Spleen (tissue), 11 donors: ENCODE measurements around the gene DHRS4. TPM values are rescaled to one million over a fixed set of nuclear protein-coding genes. Genes with fewer than 3 reads are reported as not detected.
"Not testable (repeated sequence)": the region's sequence is repeated elsewhere in the genome, so short reads cannot be mapped to it uniquely, and the experiment has no call there.

Experiments
- DNase-seq: peaks from one replicate; pipeline ENCODE4 v3.0.0-alpha.2; 2020
- H3K27ac ChIP-seq, 8 donors: fragments of 200-600 bp; sonication (generic) in 7 of 8; 1 replicate in 4 of 8; 2 replicates in 4 of 8; pipeline versions ENCODE4 v1.5.0 to v1.8.0; 2016 to 2021; ENCODE audit warnings: inconsistent platforms in 4 of 8, mild to moderate bottlenecking in 4 of 8, moderate library complexity in 1 of 8
- H3K27me3 ChIP-seq, 7 donors: fragments of 200-600 bp; sonication (generic) in 6 of 7; replicated peaks in 1 of 7; 1 replicate in 4 of 7; 2 replicates in 3 of 7; pipeline versions ENCODE4 v1.5.0 to v1.8.0; 2016 to 2021; ENCODE audit warnings: inconsistent platforms in 3 of 7, mild to moderate bottlenecking in 1 of 7
- H3K36me3 ChIP-seq, 6 donors: fragments of 200-600 bp; sonication (generic) in 5 of 6; 1 replicate in 4 of 6; 2 replicates in 2 of 6; pipeline versions ENCODE4 v1.5.0 to v1.8.0; 2016 to 2021; ENCODE audit warnings: inconsistent platforms in 2 of 6
- H3K4me1 ChIP-seq, 6 donors: fragments of 200-600 bp; sonication (generic) in 5 of 6; 1 replicate in 3 of 6; 2 replicates in 3 of 6; pipeline versions ENCODE4 v1.5.0 to v1.8.0; 2016 to 2021; ENCODE audit warnings: inconsistent platforms in 3 of 6
- H3K4me3 ChIP-seq, 8 donors: fragments of 200-600 bp; sonication (generic) in 7 of 8; 1 replicate in 4 of 8; 2 replicates in 4 of 8; pipeline versions ENCODE4 v1.5.0 to v1.8.0; 2016 to 2021; ENCODE audit warnings: inconsistent platforms in 4 of 8, mild to moderate bottlenecking in 4 of 8, moderate library complexity in 2 of 8
- H3K9me3 ChIP-seq, 8 donors: fragments of 200-600 bp; sonication (generic) in 7 of 8; 1 replicate in 4 of 8; 2 replicates in 4 of 8; pipeline versions ENCODE4 v1.5.0 to v1.8.0; 2016 to 2021; ENCODE audit warnings: inconsistent platforms in 4 of 8
- CTCF ChIP-seq, 11 experiments: fragments of 200-600 bp in 7 of 11; fragments of 450-650 bp in 4 of 11; sonication (generic) in 4 of 11; IDR thresholded peaks in 8 of 11; conservative IDR thresholded peaks in 3 of 11; 1 replicate in 7 of 11; 2 replicates in 4 of 11; pipeline versions ENCODE4 v1.4.0 to v1.8.0; 2016 to 2021; ENCODE audit warnings: antibody characterized with exemption in 11 of 11, inconsistent platforms in 4 of 11, mild to moderate bottlenecking in 1 of 11
- POLR2A ChIP-seq, 3 donors: fragments of 450-650 bp; IDR thresholded peaks; one replicate each; pipeline ENCODE4 v1.5.1; 2017; ENCODE audit warnings: antibody characterized with exemption in 3 of 3, mild to moderate bottlenecking in 1 of 3
- POLR2AphosphoS5 ChIP-seq, 3 donors: sonication (generic); formaldehyde crosslinking; IDR thresholded peaks; one replicate each; pipeline ENCODE4 v1.5.1; 2017; ENCODE audit warnings: antibody characterized with exemption in 3 of 3
- WGBS, 5 donors: extraction: QIAGEN DNeasy Blood & Tissue Kit in 3 of 5; methylation state at CpG; one replicate each; pipeline versions ENCODE4 v1.1.5 to v1.1.7; 2013 to 2018; 5-methylcytosine and 5-hydroxymethylcytosine counted together
- intact Hi-C: fragments of 100-400 bp; cut with DNase I; formaldehyde crosslinking; loops from one replicate; pipeline ENCODE4 v1.15.0; 2023; ENCODE audit warnings: low total_unique reads
- polyA plus RNA-seq, 3 donors: library from polyadenylated mRNA; stranded (reverse); fragments of 200-250 nt; gene quantifications; one replicate each; pipeline ENCODE4 v1.2.1, GENCODE V29; 2013
- total RNA-seq, 7 donors: library from RNA; depleted of rRNA in 3 of 7; stranded (reverse); fragments of >200 nt in 3 of 7; fragmentation: NEBNext Ultra II Directional in 4 of 7; extraction: Animal tissue kit (Norgen Biotek cat#: 25700) in 4 of 7; gene quantifications; one replicate each; pipeline versions ENCODE4 v1.1.0 to v1.2.1, GENCODE V29; 2016 to 2021
- donor health status: healthy with polysubstance abuse.
- donor health status: DM: no; HTN: no; CAD: no; lungs with moderate emphysema.
- donor health status: DM: no; HTN: no; CAD: no.
- donor health status: Bipolar disorder and iron deficiency.
- donor health status: healthy.
- donor health status: DM: no; HTN: no; CAD: no.
- donor health status: DM: yes; HTN: yes; CAD: no.

Gene DHRS4
- total and polyA plus RNA-seq, 10 donors, result 15.5 to 59.9 (median 27.0) TPM

DNA sequence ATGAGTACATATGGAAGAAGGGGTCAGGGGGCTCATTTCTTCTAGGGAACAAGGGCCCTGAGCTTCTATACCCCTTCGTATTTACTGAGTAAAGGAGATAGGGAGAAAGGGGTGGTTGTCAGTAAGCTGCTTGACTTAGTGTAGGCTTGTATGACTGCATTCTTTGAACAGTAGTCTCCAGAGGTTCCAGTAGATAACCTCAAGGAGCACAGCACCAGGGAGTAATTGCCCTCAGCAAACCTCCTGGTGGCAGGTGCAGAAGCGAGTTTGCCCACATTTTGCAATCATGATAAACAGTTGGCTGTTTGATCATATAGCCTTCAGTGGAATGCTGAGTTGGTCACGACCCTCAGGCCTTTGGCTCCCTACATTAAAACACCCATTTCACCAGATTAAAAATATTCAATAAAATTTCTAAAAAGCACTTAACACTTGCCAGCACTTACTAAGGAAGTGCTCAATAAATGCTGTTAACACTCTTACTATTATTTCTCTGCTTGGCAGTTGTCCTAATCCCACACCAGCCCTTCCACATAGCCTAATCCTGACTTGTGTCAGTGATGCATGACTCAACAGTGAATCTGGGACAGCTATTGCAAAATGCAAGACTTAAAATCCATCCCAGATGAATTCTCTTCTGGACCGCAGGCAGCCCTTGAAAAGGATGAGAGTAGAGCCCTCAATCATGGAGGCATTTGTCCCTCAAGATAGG lies 31.5 kb downstream of the DHRS4 start:
- no peak overlapping the region for H3K27ac ChIP-seq
- H3K27me3 ChIP-seq, result no peaks in the 10 kb centered on the region
- H3K4me3 ChIP-seq, result no peak overlapping the region
- peaks cover 0 to 6% (median 0%) of the 10 kb centered on the region in 6 donors for H3K36me3 ChIP-seq
- intact Hi-C loops, result no loop called here
- TF ChIP-seq POLR2A (IDR thresholded peaks at IDR 0.05) (no peak), CTCF (IDR thresholded peaks at IDR 0.05 in 8 of 11, conservative IDR thresholded peaks at IDR 0.05 in 3 of 11) (no peak), POLR2AphosphoS5 (IDR thresholded peaks at IDR 0.05) (no peak)
- H3K4me1 ChIP-seq, result peaks cover 7 to 20% (median 13%) of the 10 kb centered on the region in 6 donors
- DNase-seq, result no peak
- 74 to 86% (median 79%) methylated on average over 4 of the region's 4 CpGs for WGBS, 5 donors
- H3K9me3 ChIP-seq, result no peaks in the 10 kb centered on the region

DNA sequence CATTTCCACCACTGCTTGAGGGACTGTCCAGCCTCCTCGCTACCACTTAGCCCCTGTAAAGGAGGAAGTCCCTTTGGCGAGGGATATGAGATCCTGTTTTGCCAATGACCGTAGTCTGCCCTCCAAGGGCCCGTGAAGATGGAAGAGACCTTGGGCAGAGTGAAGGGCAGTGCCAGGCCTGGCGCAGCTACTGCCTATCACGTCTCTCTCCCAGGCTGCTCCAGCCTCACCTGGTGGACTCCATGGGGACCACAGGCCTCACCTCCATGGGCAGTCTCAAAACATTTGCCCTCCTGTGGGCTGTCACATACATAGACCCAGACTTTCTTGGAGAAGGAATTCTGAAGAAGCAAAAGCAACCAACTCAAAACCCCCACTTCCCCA lies 34.6 kb downstream of the DHRS4 start:
- peak overlapping the region in 4 of 8 donors; percentile 24 to 74 (median 50) for H3K4me3 ChIP-seq
- WGBS, 5 donors, result 29 to 65% (median 46%) methylated on average over 5 to 6 of the region's 6 CpGs; no CpG with 5 or more reads in 1 of the 5 donors
- H3K36me3 ChIP-seq, H3K27me3 ChIP-seq, DNase-seq, intact Hi-C loops, H3K9me3 ChIP-seq: not testable (repeated sequence)
- H3K27ac ChIP-seq, result peak overlapping the region in 7 of 8 donors; percentile 28 to 80 (median 61)
- peaks cover 7 to 21% (median 13%) of the 10 kb centered on the region in 6 donors for H3K4me1 ChIP-seq

DNA sequence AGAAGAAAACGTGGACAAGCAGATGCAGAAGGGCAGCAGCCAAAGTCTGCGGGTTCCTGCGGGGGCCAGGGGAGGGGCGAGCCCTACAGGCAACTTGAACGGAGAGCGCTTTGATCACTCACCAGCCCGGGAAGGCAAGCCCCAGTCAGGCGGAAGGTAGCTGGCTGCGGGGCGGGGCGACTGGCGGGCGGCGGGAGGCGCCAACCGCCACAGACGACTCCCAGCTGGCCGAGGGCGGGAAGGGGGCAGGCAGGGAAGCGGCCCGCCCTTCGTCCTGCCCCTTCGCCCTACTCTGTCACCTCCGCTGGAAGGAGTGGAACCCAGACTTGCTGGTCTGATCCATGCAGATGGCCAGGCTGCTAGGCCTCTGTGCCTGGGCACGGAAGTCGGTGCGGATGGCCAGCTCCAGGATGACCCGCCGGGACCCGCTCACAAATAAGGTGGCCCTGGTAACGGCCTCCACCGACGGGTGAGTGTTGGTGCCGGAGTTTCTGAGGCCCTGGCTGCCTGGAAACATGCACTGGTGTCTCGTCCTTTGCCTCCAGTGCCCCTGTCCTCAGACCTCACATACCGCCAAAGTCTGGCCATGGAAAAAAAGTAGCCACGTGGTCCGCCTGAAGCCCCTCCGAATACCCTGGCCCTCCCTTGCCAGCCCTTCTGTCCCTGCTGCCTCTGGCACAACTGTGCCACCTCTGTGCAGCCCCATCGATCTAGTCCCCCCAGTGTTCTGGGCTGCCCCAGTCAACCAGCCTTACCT lies 35.2 kb downstream of the DHRS4 start, which contains the start of gene DHRS4L2:
Gene DHRS4L2 (plus strand): TSS at position 323 of the 757 bp plus-strand sequence. CDS start 19 bp downstream, at position 342.
- intact Hi-C loops, result not testable (repeated sequence)

GRCh38 chr14:23989734-23990445 lies 36.3 kb downstream of the DHRS4 start:
- H3K36me3 ChIP-seq, H3K9me3 ChIP-seq, intact Hi-C loops, H3K4me3 ChIP-seq, H3K27me3 ChIP-seq: not testable (repeated sequence)
- H3K27ac ChIP-seq, result peak overlapping the region in 3 of 8 donors; percentile 68 to 80 (median 69)
- TF ChIP-seq POLR2AphosphoS5 (IDR thresholded peaks at IDR 0.05), result peak in 1 of 3 donors; percentile 38
- 69 to 85% (median 71%) methylated on average over 14 to 21 of the region's 21 CpGs for WGBS, 5 donors
- H3K4me1 ChIP-seq, result peaks cover 7 to 21% (median 13%) of the 10 kb centered on the region in 6 donors
- peak; percentile 80 for DNase-seq

More for the DNA sequence above, 35.2 kb downstream of the DHRS4 start, which contains the start of gene DHRS4L2:
- H3K9me3 ChIP-seq, H3K27me3 ChIP-seq, H3K36me3 ChIP-seq: not testable (repeated sequence)
- Histone ChIP-seq H3K27ac (peak within 1 kb of the TSS in 7 of 8 donors; percentile 28 to 80 (median 61)), H3K4me3 (peak within 1 kb of the TSS; percentile 7 to 74 (median 30)), H3K4me1 (peaks cover 7 to 21% (median 13%) of the 10 kb centered on the region in 6 donors)
- 5 to 20% (median 7%) methylated on average over 10 to 40 of the region's 40 CpGs for WGBS, 5 donors
- peak; percentile 94 for DNase-seq
- peak in 2 of 3 donors; percentile 55 to 80 for TF ChIP-seq POLR2AphosphoS5 (IDR thresholded peaks at IDR 0.05)

DNA sequence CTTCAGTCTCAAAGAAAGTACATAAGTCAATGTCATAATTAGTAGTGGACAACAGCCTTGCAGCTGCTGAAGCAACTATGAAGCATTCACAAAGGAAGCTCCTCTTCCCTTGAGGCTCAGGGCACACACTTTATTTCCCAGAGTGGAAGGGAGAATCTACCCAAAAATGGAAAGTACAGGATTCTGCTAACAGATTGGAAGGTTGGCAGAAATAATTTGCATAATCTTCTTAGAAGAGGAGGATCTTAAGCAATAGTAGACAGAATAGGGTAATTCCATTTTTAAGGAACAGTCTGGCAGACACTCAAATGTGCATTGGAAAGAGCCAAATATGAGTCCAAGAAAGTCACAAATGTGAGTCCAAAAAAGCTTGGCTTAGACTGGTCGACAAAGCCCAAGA lies 37.4 kb downstream of the DHRS4 start:
- H3K27ac ChIP-seq, intact Hi-C loops, DNase-seq, H3K27me3 ChIP-seq, H3K9me3 ChIP-seq, H3K4me3 ChIP-seq, H3K36me3 ChIP-seq: not testable (repeated sequence)
- H3K4me1 ChIP-seq, result peaks cover 7 to 21% (median 11%) of the 10 kb centered on the region in 6 donors
- 67 to 96% (median 91%) methylated on average over 1 of the region's 1 CpG for WGBS, 5 donors

DNA sequence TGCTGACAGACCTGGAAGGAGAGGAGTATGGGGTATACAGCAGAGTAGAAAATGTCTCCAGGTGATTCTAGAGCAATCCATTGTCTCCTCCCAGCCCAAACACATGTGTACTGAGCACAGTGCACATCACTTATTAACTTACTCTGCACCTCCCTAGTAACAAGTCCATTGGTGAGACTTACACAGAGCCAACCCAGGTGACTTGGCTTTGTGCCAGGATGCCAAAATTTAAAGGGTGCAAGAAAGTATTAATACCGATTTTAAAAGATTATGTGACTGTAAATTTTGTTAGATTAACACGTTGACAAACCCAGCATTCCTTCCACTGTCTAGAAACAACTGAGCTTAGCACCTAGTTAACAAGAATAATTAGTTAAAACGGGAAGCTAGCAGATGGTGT lies 39.5 kb downstream of the DHRS4 start:
- WGBS, 5 donors, result 88 to 92% (median 91%) methylated on average over 3 of the region's 3 CpGs
- H3K27ac ChIP-seq, H3K4me3 ChIP-seq, H3K36me3 ChIP-seq, H3K9me3 ChIP-seq, H3K27me3 ChIP-seq, DNase-seq, intact Hi-C loops: not testable (repeated sequence)
- H3K4me1 ChIP-seq, result peaks cover 7 to 21% (median 11%) of the 10 kb centered on the region in 6 donors

DNA sequence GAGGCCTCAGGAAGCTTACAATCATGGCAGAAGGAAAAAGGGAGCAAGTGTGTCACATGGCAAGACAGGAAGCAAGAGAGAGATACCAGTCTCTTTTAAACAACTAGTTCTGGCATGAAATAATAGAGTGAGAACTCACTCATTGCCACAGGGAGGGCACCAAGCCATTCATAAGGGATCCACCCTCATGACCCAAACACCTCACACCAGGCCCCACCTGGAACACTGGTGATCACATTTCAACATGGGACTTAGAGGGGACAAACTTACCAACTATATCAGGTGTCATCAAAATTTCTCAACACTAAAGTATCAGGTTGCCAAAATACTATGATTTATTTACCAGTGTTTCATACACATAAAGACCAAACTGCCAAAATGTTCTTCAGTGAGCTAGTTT lies 42.4 kb downstream of the DHRS4 start:
- intact Hi-C loops, DNase-seq, H3K4me3 ChIP-seq, H3K27me3 ChIP-seq, H3K27ac ChIP-seq, H3K36me3 ChIP-seq, H3K9me3 ChIP-seq, H3K4me1 ChIP-seq: not testable (repeated sequence)

- H3K36me3 ChIP-seq, H3K4me3 ChIP-seq, H3K4me1 ChIP-seq, DNase-seq, intact Hi-C loops, H3K9me3 ChIP-seq, H3K27ac ChIP-seq, H3K27me3 ChIP-seq: not testable (repeated sequence)
- WGBS, 5 donors, result 87 to 100% (median 93%) methylated on average over 1 of the region's 2 CpGs
Measured at GRCh38 chr14:23996825-23997224, 43.3 kb downstream of the DHRS4 start.

DNA sequence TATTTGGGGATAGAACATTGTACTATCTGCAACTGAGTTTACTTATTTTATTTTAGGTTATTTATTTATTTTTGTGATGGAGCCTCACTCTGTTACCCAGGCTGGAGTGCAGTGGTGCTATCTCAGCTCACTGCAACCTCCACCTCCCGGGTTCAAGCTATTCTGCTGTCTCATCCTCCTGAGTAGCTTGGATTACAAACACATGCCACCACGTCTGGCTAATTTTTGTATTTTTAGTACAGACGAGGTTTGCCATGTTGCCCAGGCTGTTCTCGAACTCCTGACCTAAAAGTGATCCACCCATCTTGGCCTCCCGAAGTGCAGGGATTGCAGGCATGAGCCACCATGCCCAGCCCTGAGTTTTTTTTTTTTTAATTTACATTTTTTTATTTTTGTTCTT lies 46.1 kb downstream of the DHRS4 start:
- H3K27me3 ChIP-seq, H3K4me1 ChIP-seq, H3K36me3 ChIP-seq, DNase-seq, H3K27ac ChIP-seq, H3K4me3 ChIP-seq, intact Hi-C loops, H3K9me3 ChIP-seq: not testable (repeated sequence)
- 83 to 100% (median 91%) methylated on average over 1 to 3 of the region's 5 CpGs; no CpG with 5 or more reads in 1 of the 5 donors for WGBS, 5 donors
